ENCODE results near the gene AGXT. TPM values are rescaled to one million over a fixed set of nuclear protein-coding genes. Genes with fewer than 3 reads are reported as not detected.

Gene AGXT
- polyA plus RNA-seq, 4 donors = 0.27 to 1.8 (median 0.71) TPM

- Histone ChIP-seq H3K4me3 (ENCODE audit: low read depth in 1 of 3, low read length in 3 of 3) (no peak overlapping the region), H3K9me3 (ENCODE audit: control insufficient read depth in 2 of 2, insufficient read depth in 1 of 2, low read depth in 1 of 2, low read length in 1 of 2) (no peaks in the 10 kb centered on the region), H3K36me3 (ENCODE audit: control insufficient read depth in 3 of 3, insufficient read depth in 2 of 3, low read depth in 1 of 3, low read length in 3 of 3) (peaks cover 0 to 58% (median 0%) of the 10 kb centered on the region in 3 donors), H3K4me1 (ENCODE audit: control insufficient read depth in 3 of 3, insufficient read depth in 2 of 3, low read depth in 1 of 3, low read length in 2 of 3) (peaks cover 0 to 55% (median 2%) of the 10 kb centered on the region in 3 donors), H3K27ac (ENCODE audit: low read depth in 1 of 3, low read length in 2 of 3) (peak overlapping the region in 1 of 3 donors; percentile 73), H3K27me3 (ENCODE audit: control insufficient read depth in 3 of 3, insufficient read depth in 3 of 3, low read length in 3 of 3) (no peaks in the 10 kb centered on the region)
- WGBS, 3 donors = 72 to 92% (median 82%) methylated on average over 10 to 11 of the region's 11 CpGs
- DNase-seq (no peak), FAIRE-seq (no peak)
Measured at GRCh38 chr2:240888890-240889573, 20.4 kb downstream of the AGXT start.

- WGBS, 3 donors = 66 to 80% (median 67%) methylated on average over 35 to 38 of the region's 38 CpGs
- Histone ChIP-seq H3K4me1 (ENCODE audit: control insufficient read depth in 3 of 3, insufficient read depth in 2 of 3, low read depth in 1 of 3, low read length in 2 of 3) (peaks cover 0 to 58% (median 2%) of the 10 kb centered on the region in 3 donors), H3K27ac (ENCODE audit: low read depth in 1 of 3, low read length in 2 of 3) (peak overlapping the region in 1 of 3 donors; percentile 73), H3K9me3 (ENCODE audit: control insufficient read depth in 2 of 2, insufficient read depth in 1 of 2, low read depth in 1 of 2, low read length in 1 of 2) (no peaks in the 10 kb centered on the region), H3K4me3 (ENCODE audit: low read depth in 1 of 3, low read length in 3 of 3) (no peak overlapping the region), H3K36me3 (ENCODE audit: control insufficient read depth in 3 of 3, insufficient read depth in 2 of 3, low read depth in 1 of 3, low read length in 3 of 3) (peaks cover 0 to 54% (median 0%) of the 10 kb centered on the region in 3 donors), H3K27me3 (ENCODE audit: control insufficient read depth in 3 of 3, insufficient read depth in 3 of 3, low read length in 3 of 3) (no peaks in the 10 kb centered on the region)
- FAIRE-seq (no peak), DNase-seq (peak; percentile 74 to 75)
Measured at GRCh38 chr2:240889601-240890560, 21.3 kb downstream of the AGXT start.

- H3K27me3 ChIP-seq (ENCODE audit: control insufficient read depth in 3 of 3, insufficient read depth in 3 of 3, low read length in 3 of 3) = no peaks in the 10 kb centered on the region
- FAIRE-seq = no peak
Measured at GRCh38 chr2:240890691-240891090, 22.1 kb downstream of the AGXT start.

GRCh38 chr2:240891492-240892340 is 23.1 kb downstream of the AGXT start:
- no peak for FAIRE-seq

More at GRCh38 chr2:240890691-240891090, 22.1 kb downstream of the AGXT start:
- DNase-seq = no peak
- Histone ChIP-seq H3K4me1 (ENCODE audit: control insufficient read depth in 3 of 3, insufficient read depth in 2 of 3, low read depth in 1 of 3, low read length in 2 of 3) (peaks cover 0 to 61% (median 2%) of the 10 kb centered on the region in 3 donors), H3K4me3 (ENCODE audit: low read depth in 1 of 3, low read length in 3 of 3) (no peak overlapping the region), H3K27ac (ENCODE audit: low read depth in 1 of 3, low read length in 2 of 3) (no peak overlapping the region), H3K36me3 (ENCODE audit: control insufficient read depth in 3 of 3, insufficient read depth in 2 of 3, low read depth in 1 of 3, low read length in 3 of 3) (peaks cover 0 to 55% (median 0%) of the 10 kb centered on the region in 3 donors), H3K9me3 (ENCODE audit: control insufficient read depth in 2 of 2, insufficient read depth in 1 of 2, low read depth in 1 of 2, low read length in 1 of 2) (no peaks in the 10 kb centered on the region)
- WGBS, 3 donors = 82 to 90% (median 85%) methylated on average over 13 to 14 of the region's 14 CpGs

GRCh38 chr2:240892356-240892755 is 23.7 kb downstream of the AGXT start:
- FAIRE-seq = no peak
- H3K27ac ChIP-seq (ENCODE audit: low read depth in 1 of 3, low read length in 2 of 3) = no peak overlapping the region
- no peaks in the 10 kb centered on the region for H3K27me3 ChIP-seq (ENCODE audit: control insufficient read depth in 3 of 3, insufficient read depth in 3 of 3, low read length in 3 of 3)
- no peak overlapping the region for H3K4me3 ChIP-seq (ENCODE audit: low read depth in 1 of 3, low read length in 3 of 3)
- H3K9me3 ChIP-seq (ENCODE audit: control insufficient read depth in 2 of 2, insufficient read depth in 1 of 2, low read depth in 1 of 2, low read length in 1 of 2) = no peaks in the 10 kb centered on the region
- no peak for DNase-seq
- peaks cover 0 to 40% (median 0%) of the 10 kb centered on the region in 3 donors for H3K36me3 ChIP-seq (ENCODE audit: control insufficient read depth in 3 of 3, insufficient read depth in 2 of 3, low read depth in 1 of 3, low read length in 3 of 3)
- WGBS, 3 donors = 56 to 74% (median 71%) methylated on average over 7 to 9 of the region's 9 CpGs
- peaks cover 0 to 63% (median 4%) of the 10 kb centered on the region in 3 donors for H3K4me1 ChIP-seq (ENCODE audit: control insufficient read depth in 3 of 3, insufficient read depth in 2 of 3, low read depth in 1 of 3, low read length in 2 of 3)

More at GRCh38 chr2:240891492-240892340, 23.1 kb downstream of the AGXT start:
- peaks cover 0 to 46% (median 0%) of the 10 kb centered on the region in 3 donors for H3K36me3 ChIP-seq (ENCODE audit: control insufficient read depth in 3 of 3, insufficient read depth in 2 of 3, low read depth in 1 of 3, low read length in 3 of 3)
- no peaks in the 10 kb centered on the region for H3K27me3 ChIP-seq (ENCODE audit: control insufficient read depth in 3 of 3, insufficient read depth in 3 of 3, low read length in 3 of 3)
- WGBS, 3 donors = 64 to 77% (median 69%) methylated on average over 20 of the region's 20 CpGs
- H3K4me1 ChIP-seq (ENCODE audit: control insufficient read depth in 3 of 3, insufficient read depth in 2 of 3, low read depth in 1 of 3, low read length in 2 of 3) = peaks cover 0 to 64% (median 4%) of the 10 kb centered on the region in 3 donors
- DNase-seq = peak; percentile 34 to 48
- H3K27ac ChIP-seq (ENCODE audit: low read depth in 1 of 3, low read length in 2 of 3) = no peak overlapping the region
- H3K4me3 ChIP-seq (ENCODE audit: low read depth in 1 of 3, low read length in 3 of 3) = no peak overlapping the region
- no peaks in the 10 kb centered on the region for H3K9me3 ChIP-seq (ENCODE audit: control insufficient read depth in 2 of 2, insufficient read depth in 1 of 2, low read depth in 1 of 2, low read length in 1 of 2)

- Histone ChIP-seq H3K9me3 (ENCODE audit: control insufficient read depth in 2 of 2, insufficient read depth in 1 of 2, low read depth in 1 of 2, low read length in 1 of 2) (no peaks in the 10 kb centered on the region), H3K27me3 (ENCODE audit: control insufficient read depth in 3 of 3, insufficient read depth in 3 of 3, low read length in 3 of 3) (no peaks in the 10 kb centered on the region), H3K4me1 (ENCODE audit: control insufficient read depth in 3 of 3, insufficient read depth in 2 of 3, low read depth in 1 of 3, low read length in 2 of 3) (peaks cover 0 to 60% (median 4%) of the 10 kb centered on the region in 3 donors), H3K27ac (ENCODE audit: low read depth in 1 of 3, low read length in 2 of 3) (no peak overlapping the region), H3K4me3 (ENCODE audit: low read depth in 1 of 3, low read length in 3 of 3) (no peak overlapping the region), H3K36me3 (ENCODE audit: control insufficient read depth in 3 of 3, insufficient read depth in 2 of 3, low read depth in 1 of 3, low read length in 3 of 3) (peaks cover 0 to 34% (median 0%) of the 10 kb centered on the region in 3 donors)
- FAIRE-seq (no peak), DNase-seq (no peak)
- 75 to 84% (median 80%) methylated on average over 12 of the region's 12 CpGs for WGBS, 3 donors
Measured at GRCh38 chr2:240892925-240893324, 24.3 kb downstream of the AGXT start.

GRCh38 chr2:240893363-240893844 is 24.8 kb downstream of the AGXT start:
- Histone ChIP-seq H3K27me3 (ENCODE audit: control insufficient read depth in 3 of 3, insufficient read depth in 3 of 3, low read length in 3 of 3) (no peaks in the 10 kb centered on the region), H3K4me3 (ENCODE audit: low read depth in 1 of 3, low read length in 3 of 3) (peak overlapping the region in 1 of 3 donors; percentile 2), H3K9me3 (ENCODE audit: control insufficient read depth in 2 of 2, insufficient read depth in 1 of 2, low read depth in 1 of 2, low read length in 1 of 2) (no peaks in the 10 kb centered on the region), H3K4me1 (ENCODE audit: control insufficient read depth in 3 of 3, insufficient read depth in 2 of 3, low read depth in 1 of 3, low read length in 2 of 3) (peaks cover 0 to 58% (median 4%) of the 10 kb centered on the region in 3 donors), H3K36me3 (ENCODE audit: control insufficient read depth in 3 of 3, insufficient read depth in 2 of 3, low read depth in 1 of 3, low read length in 3 of 3) (peaks cover 0 to 32% (median 0%) of the 10 kb centered on the region in 3 donors), H3K27ac (ENCODE audit: low read depth in 1 of 3, low read length in 2 of 3) (peak overlapping the region in 1 of 3 donors; percentile 4)
- peak in 1 of 2 donors; percentile 70 for DNase-seq
- FAIRE-seq = no peak
- WGBS, 3 donors = 22 to 35% (median 29%) methylated on average over 17 of the region's 17 CpGs
